ENCODE results near the gene TRAK1.
"Not testable (repeated sequence)": the region's sequence is repeated elsewhere in the genome, so short reads cannot be mapped to it uniquely, and the experiment has no call there.

TRAK1 gene

DNA sequence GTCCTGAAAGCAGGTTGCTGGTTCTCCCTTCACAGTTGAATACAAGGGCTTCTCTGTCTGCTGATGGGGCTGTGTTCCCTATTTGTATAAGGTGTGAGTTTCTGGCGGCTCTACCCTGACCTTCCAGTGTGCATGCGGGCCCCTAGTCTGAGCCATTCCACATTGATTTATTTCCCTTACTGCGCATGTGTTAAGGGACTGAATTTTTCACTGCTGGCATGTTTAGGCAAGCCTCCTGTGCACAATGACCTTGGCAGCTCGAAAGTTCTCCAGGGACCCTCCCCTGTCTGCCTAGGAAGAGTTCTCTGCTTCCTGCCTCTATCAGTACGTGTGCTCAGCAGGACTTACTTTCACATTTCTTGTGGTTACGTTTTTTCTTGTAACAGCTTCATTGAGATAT is 11.4 kb downstream of the TRAK1 start:
- TF ChIP-seq, protein P1, sequence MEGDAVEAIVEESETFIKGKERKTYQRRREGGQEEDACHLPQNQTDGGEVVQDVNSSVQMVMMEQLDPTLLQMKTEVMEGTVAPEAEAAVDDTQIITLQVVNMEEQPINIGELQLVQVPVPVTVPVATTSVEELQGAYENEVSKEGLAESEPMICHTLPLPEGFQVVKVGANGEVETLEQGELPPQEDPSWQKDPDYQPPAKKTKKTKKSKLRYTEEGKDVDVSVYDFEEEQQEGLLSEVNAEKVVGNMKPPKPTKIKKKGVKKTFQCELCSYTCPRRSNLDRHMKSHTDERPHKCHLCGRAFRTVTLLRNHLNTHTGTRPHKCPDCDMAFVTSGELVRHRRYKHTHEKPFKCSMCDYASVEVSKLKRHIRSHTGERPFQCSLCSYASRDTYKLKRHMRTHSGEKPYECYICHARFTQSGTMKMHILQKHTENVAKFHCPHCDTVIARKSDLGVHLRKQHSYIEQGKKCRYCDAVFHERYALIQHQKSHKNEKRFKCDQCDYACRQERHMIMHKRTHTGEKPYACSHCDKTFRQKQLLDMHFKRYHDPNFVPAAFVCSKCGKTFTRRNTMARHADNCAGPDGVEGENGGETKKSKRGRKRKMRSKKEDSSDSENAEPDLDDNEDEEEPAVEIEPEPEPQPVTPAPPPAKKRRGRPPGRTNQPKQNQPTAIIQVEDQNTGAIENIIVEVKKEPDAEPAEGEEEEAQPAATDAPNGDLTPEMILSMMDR (IDR thresholded peaks at IDR 0.05; ENCODE audit: control insufficient read depth, insufficient read depth, low read depth, low read length, missing control alignments), result no peak
- DNase-seq (ENCODE audit: low read depth), result no peak
- H3K4me3 ChIP-seq (ENCODE audit: control insufficient read depth, low read depth, low read length), result no peak overlapping the region

DNA sequence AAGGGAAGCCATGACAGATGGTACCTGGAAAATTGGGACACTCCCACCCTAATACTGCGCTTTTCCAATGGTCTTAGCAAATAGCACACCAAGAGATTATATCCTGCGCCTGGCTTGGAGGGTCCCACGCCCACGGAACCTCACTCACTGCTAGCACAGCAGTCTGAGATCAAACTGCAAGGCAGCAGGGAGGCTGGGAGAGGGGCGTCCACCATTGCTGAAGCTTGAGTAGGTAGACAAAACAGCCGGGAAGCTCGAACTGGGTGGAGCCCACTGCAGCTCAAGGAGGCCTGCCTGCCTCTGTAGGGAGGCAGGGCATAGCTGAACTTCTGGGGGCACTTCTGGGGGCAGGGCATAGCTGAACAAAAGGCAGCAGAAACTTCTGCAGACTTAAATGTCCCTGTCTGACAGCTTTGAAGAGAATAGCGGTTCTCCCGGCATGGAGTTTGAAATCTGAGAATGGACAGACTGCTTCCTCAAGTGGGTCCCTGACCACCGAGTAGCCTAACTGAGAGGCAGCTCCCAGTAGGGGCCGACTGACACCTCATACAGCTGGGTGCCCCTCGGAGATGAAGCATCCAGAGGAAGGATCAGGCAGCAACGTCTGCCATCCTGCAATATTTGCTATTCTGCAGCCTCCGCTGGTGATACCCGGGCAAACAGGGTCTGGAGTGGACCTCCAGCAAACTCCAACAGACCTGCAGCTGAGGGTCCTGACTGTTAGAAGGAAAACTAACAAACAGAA is 12.9 kb downstream of the TRAK1 start:
- not testable (repeated sequence) for DNase-seq (ENCODE audit: low read depth); H3K4me3 ChIP-seq (ENCODE audit: control insufficient read depth, low read depth, low read length)

DNA sequence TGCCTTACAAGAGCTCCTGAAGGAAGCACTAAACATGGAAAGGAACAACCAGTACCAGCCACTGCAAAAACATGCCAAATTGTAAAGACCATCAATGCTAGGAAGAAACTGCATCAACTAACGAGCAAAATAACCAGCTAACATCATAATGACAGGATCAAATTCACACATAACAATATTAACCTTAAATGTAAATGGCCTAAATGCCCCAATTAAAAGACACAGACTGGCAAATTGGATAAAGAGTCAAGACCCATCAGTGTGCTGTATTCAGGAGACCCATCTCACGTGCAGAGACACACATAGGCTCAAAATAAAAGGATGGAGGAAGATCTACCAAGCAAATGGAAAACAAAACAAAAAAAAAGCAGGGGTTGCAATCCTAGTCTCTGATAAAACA is 14.8 kb downstream of the TRAK1 start:
- DNase-seq (ENCODE audit: low read depth); H3K4me3 ChIP-seq (ENCODE audit: control insufficient read depth, low read depth, low read length): not testable (repeated sequence)

- DNase-seq (ENCODE audit: low read depth), result no peak
- H3K4me3 ChIP-seq (ENCODE audit: control insufficient read depth, low read depth, low read length), result no peak overlapping the region
- TF ChIP-seq, protein P1 (IDR thresholded peaks at IDR 0.05; ENCODE audit: control insufficient read depth, insufficient read depth, low read depth, low read length, missing control alignments), result no peak
These were observed 15.5 kb downstream of the TRAK1 start for GRCh38 chr3:42106646-42107045.

GRCh38 chr3:42110631-42111030 is 19.5 kb downstream of the TRAK1 start:
- H3K4me3 ChIP-seq (ENCODE audit: control insufficient read depth, low read depth, low read length), result no peak overlapping the region
- no peak for DNase-seq (ENCODE audit: low read depth)
- TF ChIP-seq, protein P1 (IDR thresholded peaks at IDR 0.05; ENCODE audit: control insufficient read depth, insufficient read depth, low read depth, low read length, missing control alignments), result no peak

- TF ChIP-seq, protein P1 (IDR thresholded peaks at IDR 0.05; ENCODE audit: control insufficient read depth, insufficient read depth, low read depth, low read length, missing control alignments), result no peak
- no peak for DNase-seq (ENCODE audit: low read depth)
These were observed 23.1 kb downstream of the TRAK1 start for GRCh38 chr3:42114130-42114725.

DNA sequence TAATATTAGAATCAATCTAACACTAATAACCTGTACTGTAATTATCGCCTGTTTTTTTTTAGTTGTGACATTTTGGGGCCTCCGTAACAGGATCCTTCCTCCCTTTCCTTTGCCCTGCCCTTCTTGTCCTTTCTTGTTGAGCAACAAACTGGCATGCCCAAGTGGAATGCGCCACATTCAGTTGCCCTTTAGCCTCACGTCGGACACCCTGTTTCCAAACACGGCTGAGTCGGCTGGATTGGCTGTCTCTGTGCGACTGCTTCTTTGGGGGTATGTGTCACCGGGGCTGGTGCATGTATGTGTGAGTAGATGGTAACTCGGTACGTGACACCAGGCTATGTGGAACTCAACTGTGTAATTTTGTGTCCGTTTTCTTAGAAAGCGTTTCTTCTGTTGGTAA is 24.1 kb downstream of the TRAK1 start:
- no peak for DNase-seq (ENCODE audit: low read depth)
- TF ChIP-seq, protein P1 (IDR thresholded peaks at IDR 0.05; ENCODE audit: control insufficient read depth, insufficient read depth, low read depth, low read length, missing control alignments), result no peak
- no peak overlapping the region for H3K4me3 ChIP-seq (ENCODE audit: control insufficient read depth, low read depth, low read length)

More at GRCh38 chr3:42114130-42114725, 23.1 kb downstream of the TRAK1 start:
- no peak overlapping the region for H3K4me3 ChIP-seq (ENCODE audit: control insufficient read depth, low read depth, low read length)
